Activated T-cell treated with anti-CD3 and anti-CD28 coated beads for 24 hours (primary cell): ENCODE data around the gene IFT57.
"Not testable (repeated sequence)": the region's sequence is repeated elsewhere in the genome, so short reads cannot be mapped to it uniquely, and the experiment has no call there.

Source experiments
- DNase-seq: peaks from one replicate; pipeline ENCODE4 v3.0.0-alpha.2; 2020; ENCODE audit warnings: low read depth

IFT57 gene

GRCh38 chr3:108221911-108222852, at the start of gene IFT57:
Gene IFT57, minus strand, starts transcription at chr3:108222424. Its CDS starts 102 bp downstream, at chr3:108222322.
- DNase-seq, result peak; percentile 92

GRCh38 chr3:108271626-108272025, 49.4 kb upstream of the IFT57 start:
- DNase-seq, result no peak

GRCh38 chr3:108268235-108268634, 46.0 kb upstream of the IFT57 start:
- DNase-seq, result not testable (repeated sequence)

- not testable (repeated sequence) for DNase-seq
Observed at GRCh38 chr3:108264534-108265298, 42.5 kb upstream of the IFT57 start.

- no peak for DNase-seq
Observed at GRCh38 chr3:108255131-108255530, 32.9 kb upstream of the IFT57 start.

GRCh38 chr3:108251844-108252243, 29.6 kb upstream of the IFT57 start:
- no peak for DNase-seq

GRCh38 chr3:108251265-108251664, 29.0 kb upstream of the IFT57 start:
- no peak for DNase-seq

- DNase-seq, result no peak
Observed at GRCh38 chr3:108250626-108251025, 28.4 kb upstream of the IFT57 start.

GRCh38 chr3:108243243-108243642, 21.0 kb upstream of the IFT57 start:
- no peak for DNase-seq

GRCh38 chr3:108242776-108243175, 20.6 kb upstream of the IFT57 start:
- no peak for DNase-seq

GRCh38 chr3:108241721-108242120, 19.5 kb upstream of the IFT57 start:
- DNase-seq, result no peak

- DNase-seq, result no peak
Observed at GRCh38 chr3:108241146-108241545, 18.9 kb upstream of the IFT57 start.

GRCh38 chr3:108239082-108239481, 16.9 kb upstream of the IFT57 start:
- no peak for DNase-seq

GRCh38 chr3:108235290-108235689, 13.1 kb upstream of the IFT57 start:
- no peak for DNase-seq

GRCh38 chr3:108234387-108234957, 12.2 kb upstream of the IFT57 start:
- DNase-seq, result no peak

- DNase-seq, result no peak
Observed at GRCh38 chr3:108228286-108228685, 6.1 kb upstream of the IFT57 start.

GRCh38 chr3:108227131-108227530, 4.9 kb upstream of the IFT57 start:
- DNase-seq, result no peak

- DNase-seq, result no peak
Observed at GRCh38 chr3:108225221-108225620, 3.0 kb upstream of the IFT57 start.

- no peak for DNase-seq
Observed at GRCh38 chr3:108223928-108224327, 1.7 kb upstream of the IFT57 start.

- no peak for DNase-seq
Observed at GRCh38 chr3:108222853-108223565, 785 bp upstream of the IFT57 start.

GRCh38 chr3:108221393-108221792, 831 bp downstream of the IFT57 start:
- DNase-seq, result no peak

- DNase-seq, result no peak
Observed at GRCh38 chr3:108219336-108219735, 2.9 kb downstream of the IFT57 start.
